DMS53 (cell line): ENCODE measurements around the gene RPUSD2.
A peak's percentile ranks its signal among the peaks of the same experiment; 100 is the strongest.

Experiments
- DNase-seq: peaks from one replicate; lab custom pipeline; 2025; lab: John Stamatoyannopoulos, UW

Gene RPUSD2

GRCh38 chr15:40569129-40569953, at the start of gene RPUSD2:
Gene RPUSD2 (plus strand): TSS chr15:40569299. CDS start chr15:40569338, 39 bp downstream.
- peak; percentile 90 for DNase-seq

- DNase-seq = no peak
These were observed 45.5 kb upstream of the RPUSD2 start for GRCh38 chr15:40523611-40524010.

- DNase-seq = no peak
These were observed 43.2 kb upstream of the RPUSD2 start for GRCh38 chr15:40525855-40526254.

- DNase-seq = no peak
These were observed 40.3 kb upstream of the RPUSD2 start for GRCh38 chr15:40528801-40529200.

GRCh38 chr15:40533763-40534364, 35.2 kb upstream of the RPUSD2 start:
- DNase-seq = no peak

GRCh38 chr15:40534371-40534770, 34.7 kb upstream of the RPUSD2 start:
- DNase-seq = no peak

GRCh38 chr15:40536501-40536900, 32.6 kb upstream of the RPUSD2 start:
- DNase-seq = no peak

- no peak for DNase-seq
These were observed 30.1 kb upstream of the RPUSD2 start for GRCh38 chr15:40538976-40539375.

GRCh38 chr15:40543082-40543481, 26.0 kb upstream of the RPUSD2 start:
- DNase-seq = no peak

- DNase-seq = no peak
These were observed 25.3 kb upstream of the RPUSD2 start for GRCh38 chr15:40543631-40544294.

GRCh38 chr15:40545457-40545856, 23.6 kb upstream of the RPUSD2 start:
- DNase-seq = peak; percentile 14

- DNase-seq = no peak
These were observed 20.5 kb upstream of the RPUSD2 start for GRCh38 chr15:40548610-40549009.

GRCh38 chr15:40549894-40550293, 19.2 kb upstream of the RPUSD2 start:
- no peak for DNase-seq

GRCh38 chr15:40550341-40551037, 18.6 kb upstream of the RPUSD2 start:
- DNase-seq = no peak

- DNase-seq = no peak
These were observed 15.0 kb upstream of the RPUSD2 start for GRCh38 chr15:40554161-40554525.

- DNase-seq = no peak
These were observed 13.2 kb upstream of the RPUSD2 start for GRCh38 chr15:40555876-40556275.

GRCh38 chr15:40558952-40559742, 10.0 kb upstream of the RPUSD2 start:
- DNase-seq = no peak

GRCh38 chr15:40562691-40563090, 6.4 kb upstream of the RPUSD2 start:
- no peak for DNase-seq

- no peak for DNase-seq
These were observed 5.7 kb upstream of the RPUSD2 start for GRCh38 chr15:40563426-40563825.

GRCh38 chr15:40564591-40565332, 4.3 kb upstream of the RPUSD2 start, which contains the start of gene CCDC32:
Gene CCDC32 (minus strand): TSS chr15:40565042. CDS start chr15:40563015, 2,027 bp downstream.
- peak; percentile 99 for DNase-seq
